Fibroblast of mammary gland (primary cell): ENCODE results near the gene CST3.

Source experiments
- DNase-seq: peaks from one replicate; pipeline ENCODE4 v3.0.0-alpha.2; 2010; ENCODE audit warnings: low read depth
- H3K4me3 ChIP-seq: 2 replicates; pipeline ENCODE4 v1.5.1; 2011; ENCODE audit warnings: low read depth, mild to moderate bottlenecking, low read length, moderate library complexity; ENCODE audit not compliant: control insufficient read depth
- TF ChIP-seq, protein P1 (sequence below): conservative IDR thresholded peaks from 2 replicates; pipeline ENCODE4 v1.5.1; 2011; ENCODE audit warnings: low read depth, low read length, inconsistent platforms; ENCODE audit not compliant: control insufficient read depth, insufficient read depth

The CST3 gene

DNA sequence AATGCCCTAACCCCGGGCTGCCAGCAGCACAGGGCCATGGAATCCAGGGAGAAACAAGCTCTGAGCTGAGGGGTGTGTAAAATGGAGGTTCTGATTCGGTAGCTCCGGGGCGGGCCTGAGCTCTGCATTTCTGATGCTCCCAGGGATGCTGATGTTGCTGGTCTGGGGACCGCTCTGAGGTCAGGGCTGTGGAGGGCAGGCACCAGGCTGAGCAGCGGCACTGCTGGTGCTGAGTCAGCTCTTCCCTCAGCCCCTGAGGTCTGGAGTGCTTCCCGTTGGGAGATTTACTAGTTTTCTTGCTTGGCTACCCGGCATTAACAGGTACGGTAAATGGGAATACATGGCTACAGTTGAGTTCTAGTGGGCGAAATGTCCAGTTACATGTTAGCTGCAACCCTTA lies 18.6 kb upstream of the CST3 start:
- TF ChIP-seq, protein P1, sequence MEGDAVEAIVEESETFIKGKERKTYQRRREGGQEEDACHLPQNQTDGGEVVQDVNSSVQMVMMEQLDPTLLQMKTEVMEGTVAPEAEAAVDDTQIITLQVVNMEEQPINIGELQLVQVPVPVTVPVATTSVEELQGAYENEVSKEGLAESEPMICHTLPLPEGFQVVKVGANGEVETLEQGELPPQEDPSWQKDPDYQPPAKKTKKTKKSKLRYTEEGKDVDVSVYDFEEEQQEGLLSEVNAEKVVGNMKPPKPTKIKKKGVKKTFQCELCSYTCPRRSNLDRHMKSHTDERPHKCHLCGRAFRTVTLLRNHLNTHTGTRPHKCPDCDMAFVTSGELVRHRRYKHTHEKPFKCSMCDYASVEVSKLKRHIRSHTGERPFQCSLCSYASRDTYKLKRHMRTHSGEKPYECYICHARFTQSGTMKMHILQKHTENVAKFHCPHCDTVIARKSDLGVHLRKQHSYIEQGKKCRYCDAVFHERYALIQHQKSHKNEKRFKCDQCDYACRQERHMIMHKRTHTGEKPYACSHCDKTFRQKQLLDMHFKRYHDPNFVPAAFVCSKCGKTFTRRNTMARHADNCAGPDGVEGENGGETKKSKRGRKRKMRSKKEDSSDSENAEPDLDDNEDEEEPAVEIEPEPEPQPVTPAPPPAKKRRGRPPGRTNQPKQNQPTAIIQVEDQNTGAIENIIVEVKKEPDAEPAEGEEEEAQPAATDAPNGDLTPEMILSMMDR: no peak
- DNase-seq: no peak
- H3K4me3 ChIP-seq: no peak overlapping the region

DNA sequence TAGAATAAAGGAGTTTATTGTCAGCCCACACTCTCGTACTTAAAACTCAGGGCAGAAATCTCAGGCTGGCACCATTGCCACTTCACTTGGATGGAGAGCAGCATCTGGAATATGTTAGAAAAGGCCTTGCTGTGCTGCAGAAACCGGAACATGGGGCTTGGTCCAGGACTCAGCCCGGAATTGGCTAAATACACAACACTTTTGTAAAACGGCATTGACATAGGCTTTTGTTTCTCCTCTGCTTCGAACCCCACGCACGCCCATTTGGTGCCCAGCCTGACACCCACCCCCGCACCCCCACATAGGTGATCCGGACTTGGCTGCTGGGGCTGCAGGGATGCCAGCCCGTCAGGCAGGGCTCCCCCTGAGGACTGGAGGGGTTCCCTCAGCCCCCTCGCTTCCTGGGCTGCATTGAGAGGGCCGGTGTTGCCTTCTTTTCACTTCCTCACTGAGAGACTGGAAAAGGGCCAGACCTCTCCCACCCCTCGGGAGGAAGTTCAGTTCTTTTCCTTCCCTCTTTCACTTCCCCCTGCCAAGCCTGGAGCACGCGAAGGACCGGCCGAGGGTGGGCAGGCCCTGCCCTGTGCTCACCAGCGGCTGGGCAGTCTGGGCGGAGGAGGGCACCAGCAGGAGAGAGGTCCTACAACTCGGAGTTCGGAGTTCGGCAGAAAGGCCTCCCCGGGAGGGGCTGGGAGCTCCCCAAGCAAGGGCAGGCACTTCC lies 17.9 kb upstream of the CST3 start:
- no peak overlapping the region for H3K4me3 ChIP-seq
- TF ChIP-seq, protein P1: no peak
- DNase-seq: no peak

DNA sequence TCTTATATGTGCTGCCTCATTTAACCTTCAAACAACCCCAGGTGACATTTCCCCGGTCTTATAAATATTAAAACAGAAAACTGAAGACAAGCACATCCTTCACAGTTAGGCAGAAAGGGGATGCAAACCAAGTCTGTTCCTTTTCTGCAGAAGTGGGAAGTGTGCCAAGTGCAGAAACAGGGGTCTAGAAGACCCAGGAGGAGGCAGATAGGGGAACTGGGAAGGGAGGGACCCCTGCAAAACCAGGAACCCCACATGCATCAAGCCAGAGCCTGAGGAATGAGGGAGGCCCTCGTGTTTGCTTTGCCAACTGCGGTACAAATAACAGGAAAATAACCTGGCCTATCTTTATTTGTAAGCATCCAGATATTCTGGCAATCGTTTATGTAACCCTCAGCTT lies 17.0 kb upstream of the CST3 start:
- H3K4me3 ChIP-seq: no peak overlapping the region

DNA sequence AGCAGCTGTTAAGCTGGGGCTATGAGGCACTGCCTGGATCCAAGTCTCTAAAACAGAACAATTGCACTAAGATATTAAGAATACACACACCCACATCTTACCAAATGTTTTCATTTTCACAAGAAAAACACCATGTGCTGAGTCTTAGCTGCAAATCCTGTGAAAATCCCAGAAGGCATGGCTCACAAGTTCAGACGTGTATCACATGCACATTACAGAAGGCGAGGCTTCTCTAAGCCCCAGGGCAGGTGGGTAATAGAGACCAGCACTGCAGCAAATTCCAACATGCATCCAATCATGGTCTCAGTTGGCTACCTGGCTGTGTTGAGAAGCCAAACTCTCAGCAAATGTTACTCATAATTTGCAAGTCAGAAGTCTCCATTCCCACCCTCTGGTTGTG lies 16.2 kb upstream of the CST3 start:
- H3K4me3 ChIP-seq: no peak overlapping the region
- no peak for DNase-seq
- TF ChIP-seq, protein P1: no peak

More for the DNA sequence above, 17.0 kb upstream of the CST3 start:
- no peak for DNase-seq
- TF ChIP-seq, protein P1: no peak

DNA sequence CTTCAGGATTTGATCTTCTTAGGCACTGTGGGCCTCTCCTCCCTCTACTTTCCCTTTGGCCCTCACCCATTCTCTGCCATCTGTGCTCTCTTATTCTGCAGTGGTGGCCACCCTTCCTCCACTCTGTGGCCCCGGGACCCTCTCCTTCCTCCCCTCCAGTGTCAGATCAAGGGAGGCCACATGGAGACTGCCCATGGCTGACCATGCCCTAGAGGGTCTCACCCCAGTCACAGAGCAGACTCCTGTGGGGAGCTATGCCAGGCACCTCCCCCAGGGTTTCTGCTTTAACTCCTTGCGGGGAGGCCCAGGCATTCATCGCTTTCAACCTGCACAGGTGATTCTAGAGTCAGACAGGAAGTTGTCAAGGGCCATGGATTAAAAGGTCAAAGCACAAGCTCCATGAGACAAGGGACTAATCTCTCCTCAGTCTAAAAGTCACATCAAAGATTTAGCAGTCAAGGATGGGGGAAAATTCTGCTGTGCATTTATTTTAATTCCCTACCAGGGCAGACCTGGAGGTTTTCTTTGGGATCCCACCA lies 15.7 kb upstream of the CST3 start:
- H3K4me3 ChIP-seq: no peak overlapping the region
- TF ChIP-seq, protein P1: no peak
- no peak for DNase-seq

DNA sequence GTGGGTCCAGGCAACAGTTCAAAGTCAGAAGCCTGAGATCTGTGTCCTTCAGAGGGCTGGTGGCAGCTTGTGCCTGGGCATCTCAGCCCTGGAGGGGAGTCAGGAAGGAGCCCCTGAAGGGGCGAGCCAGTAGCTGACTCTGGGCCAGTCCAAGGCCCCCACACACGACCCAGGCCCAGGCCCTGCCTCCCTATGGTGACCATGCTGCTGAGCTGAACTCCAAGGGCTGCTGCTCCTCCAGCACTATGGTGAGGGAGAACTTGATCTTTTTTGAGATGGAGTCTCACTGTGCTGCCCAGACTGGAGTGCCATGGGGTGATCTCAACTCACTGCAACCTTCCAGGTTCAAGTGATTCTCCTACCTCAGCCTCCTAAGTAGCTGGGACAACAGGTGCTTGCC lies 15.2 kb upstream of the CST3 start:
- H3K4me3 ChIP-seq: no peak overlapping the region
- no peak for DNase-seq
- TF ChIP-seq, protein P1: no peak

DNA sequence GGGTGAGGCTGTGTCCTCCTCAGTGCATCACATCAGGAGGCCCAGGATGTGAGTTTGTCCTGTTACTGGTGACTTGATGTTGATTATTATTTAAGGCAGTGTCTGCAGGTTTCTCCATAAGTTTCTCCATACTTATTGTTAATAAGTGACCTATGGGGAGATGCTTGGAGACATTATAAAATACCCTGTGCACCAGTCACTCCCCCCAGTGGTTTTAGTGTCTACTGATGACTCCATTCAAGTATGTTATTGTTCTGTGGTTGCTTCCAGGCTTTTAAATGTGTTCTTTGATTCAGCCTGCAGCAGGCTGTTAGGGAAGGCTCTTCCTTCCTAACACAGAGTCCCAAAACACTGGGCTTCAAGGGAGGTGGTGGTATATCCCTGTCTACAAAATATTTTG lies 14.6 kb upstream of the CST3 start:
- no peak overlapping the region for H3K4me3 ChIP-seq
- TF ChIP-seq, protein P1: no peak
- DNase-seq: no peak
